GDM1 (cell line): Measurements from ENCODE around the gene GPX6.
"Not testable (repeated sequence)": the region's sequence is repeated elsewhere in the genome, so short reads cannot be mapped to it uniquely, and the experiment has no call there.

Experiments
- DNase-seq: peaks from one replicate; lab custom pipeline; 2025; lab: John Stamatoyannopoulos, UW

Gene GPX6

DNA sequence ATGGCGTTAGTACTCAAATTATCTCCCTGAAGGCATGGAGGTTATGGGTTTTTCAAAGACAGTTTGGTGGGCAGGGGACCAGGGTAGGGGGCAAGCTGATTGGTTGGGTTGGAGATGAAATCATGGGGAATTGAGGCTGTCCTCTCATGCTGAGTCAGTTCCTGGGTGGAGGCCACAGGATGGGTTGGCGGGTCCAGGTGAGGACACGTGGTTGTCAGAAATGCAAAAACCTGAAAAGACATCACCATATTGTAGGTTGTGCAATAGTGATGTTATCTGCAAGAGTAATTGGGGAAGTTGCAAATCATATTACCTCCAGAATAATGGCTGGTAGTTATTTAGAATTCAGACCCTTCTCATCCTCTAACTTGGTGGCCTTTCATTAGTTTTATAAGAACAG lies 30.1 kb downstream of the GPX6 start:
- no peak for DNase-seq

DNA sequence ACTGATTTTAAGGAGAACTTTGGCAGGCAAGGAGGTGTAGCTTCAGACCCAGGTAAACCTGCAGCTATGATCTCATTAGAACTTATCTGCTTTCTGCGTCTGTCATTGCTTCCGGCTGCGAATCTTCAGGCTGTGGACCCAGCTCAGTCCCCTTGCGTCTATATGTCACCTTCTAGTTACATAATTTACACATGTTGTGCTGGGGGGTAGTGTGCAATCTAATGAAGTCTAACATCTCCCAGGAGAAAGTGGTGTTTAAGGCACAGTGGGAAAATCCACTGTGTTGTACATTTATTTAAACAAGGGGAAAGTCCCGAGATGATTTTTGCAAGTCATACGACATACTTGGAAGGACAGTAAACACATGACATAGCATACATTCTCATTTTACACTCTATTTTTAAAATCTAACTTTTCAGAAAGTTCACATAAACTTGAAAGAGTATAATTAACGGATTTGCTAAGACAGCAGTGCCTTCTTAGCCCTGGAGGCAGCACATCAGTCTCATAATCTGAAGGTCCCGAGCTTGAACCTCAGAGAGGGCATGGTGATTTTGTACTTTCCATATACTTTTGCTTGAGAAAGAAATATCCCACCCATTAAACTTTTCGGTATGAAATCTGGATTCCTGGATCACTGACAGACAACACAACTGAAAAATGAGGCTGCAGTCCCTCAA lies 35.2 kb downstream of the GPX6 start:
- no peak for DNase-seq

DNA sequence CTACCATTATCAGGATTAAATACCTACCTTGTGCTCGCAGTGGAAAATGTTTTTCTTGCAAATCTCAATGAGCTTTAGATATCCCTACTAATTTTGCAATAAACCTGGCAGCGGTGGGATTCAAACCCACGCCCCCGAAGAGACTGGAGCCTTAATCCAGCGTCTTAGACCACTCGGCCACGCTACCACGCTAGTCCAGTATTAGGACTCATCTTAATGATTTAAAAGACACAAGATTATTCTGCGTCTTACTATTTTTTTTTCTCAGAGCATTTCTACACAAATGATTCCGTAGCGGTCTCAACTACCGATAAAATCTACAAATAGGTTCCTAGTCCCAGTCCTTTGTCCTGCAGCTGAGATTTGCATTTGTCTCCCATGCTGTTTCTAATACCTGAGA lies 37.1 kb downstream of the GPX6 start:
- no peak for DNase-seq

DNA sequence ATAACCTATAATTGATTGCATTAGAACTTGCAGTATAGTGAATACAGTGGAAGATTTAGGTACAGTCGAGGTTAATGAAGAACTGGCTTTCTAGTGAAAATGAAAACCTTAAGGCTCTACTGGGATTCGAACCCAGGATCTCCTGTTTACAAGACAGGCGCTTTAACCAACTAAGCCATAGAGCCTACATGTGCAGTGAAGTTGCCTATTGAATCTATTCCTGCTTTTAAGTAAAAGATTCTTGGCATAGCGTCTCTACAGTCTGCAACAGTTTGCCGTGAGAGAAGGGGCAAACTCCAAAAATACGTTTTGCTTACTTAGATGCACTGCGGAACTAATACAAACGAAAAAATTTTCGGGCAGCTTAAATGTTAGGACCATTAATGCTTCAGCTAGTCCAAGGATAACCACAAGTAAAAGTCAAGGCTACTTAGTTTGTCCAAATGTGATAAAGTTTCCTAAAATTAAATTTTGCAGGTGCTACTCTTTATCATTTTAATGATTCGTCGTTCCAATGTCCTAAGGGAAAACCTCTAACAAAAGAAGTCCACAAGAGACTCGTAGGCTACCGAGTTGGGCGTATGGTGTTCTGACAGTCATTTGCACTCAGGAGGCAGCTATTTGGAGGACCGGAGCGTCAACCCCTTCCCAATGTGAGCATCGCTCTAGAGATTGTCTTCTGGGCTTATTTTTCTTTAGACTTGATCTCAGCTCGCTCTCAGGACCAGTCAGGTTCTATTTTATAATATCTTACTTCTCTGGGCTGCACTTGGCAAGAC lies 41.0 kb downstream of the GPX6 start:
- DNase-seq: peak; percentile 31

DNA sequence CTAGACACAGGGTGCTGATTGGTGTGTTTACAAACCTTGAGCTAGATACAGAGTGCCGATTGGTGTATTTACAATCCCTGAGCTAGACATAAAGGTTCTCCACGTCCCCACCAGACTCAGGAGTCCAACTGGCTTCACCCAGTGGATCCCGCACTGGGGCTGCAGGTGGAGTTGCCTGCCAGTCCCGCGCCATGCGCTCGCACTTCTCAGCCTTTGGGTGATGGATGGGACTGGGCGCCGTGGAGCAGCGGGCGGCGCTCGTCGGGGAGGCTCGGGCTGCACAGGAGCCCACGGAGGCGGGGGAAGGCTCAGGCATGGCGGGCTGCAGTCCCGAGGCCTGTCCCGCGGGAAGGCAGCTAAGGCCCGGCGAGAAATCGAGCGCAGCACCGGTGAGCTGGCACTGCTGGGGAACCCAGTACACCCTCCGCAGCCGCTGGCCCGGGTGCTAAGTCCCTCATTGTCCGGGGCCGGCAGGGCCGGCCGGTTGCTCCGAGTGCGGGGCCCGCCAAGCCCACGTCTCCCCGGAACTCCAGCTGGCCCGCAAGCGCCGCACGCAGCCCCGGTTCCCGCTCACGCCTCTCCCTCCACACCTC lies 46.3 kb downstream of the GPX6 start:
- not testable (repeated sequence) for DNase-seq

DNA sequence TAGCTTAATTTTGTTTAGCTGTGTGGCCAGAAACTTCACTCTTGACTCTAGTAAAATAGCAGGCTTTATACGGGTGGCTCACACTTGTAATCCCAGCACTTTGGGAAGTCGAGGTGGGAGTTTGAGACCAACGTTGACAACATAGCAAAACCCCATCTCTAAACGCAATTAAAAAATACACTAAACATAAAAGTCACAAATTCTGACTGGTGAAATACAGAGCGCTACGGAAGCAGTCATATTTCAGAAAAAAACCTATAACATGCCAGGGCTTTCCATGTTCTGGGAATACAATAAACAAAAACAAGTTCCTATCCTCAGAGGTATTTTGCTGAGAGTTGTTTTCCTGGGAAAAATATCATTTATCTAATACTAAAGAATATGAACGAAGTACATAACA lies 47.5 kb downstream of the GPX6 start:
- no peak for DNase-seq

DNA sequence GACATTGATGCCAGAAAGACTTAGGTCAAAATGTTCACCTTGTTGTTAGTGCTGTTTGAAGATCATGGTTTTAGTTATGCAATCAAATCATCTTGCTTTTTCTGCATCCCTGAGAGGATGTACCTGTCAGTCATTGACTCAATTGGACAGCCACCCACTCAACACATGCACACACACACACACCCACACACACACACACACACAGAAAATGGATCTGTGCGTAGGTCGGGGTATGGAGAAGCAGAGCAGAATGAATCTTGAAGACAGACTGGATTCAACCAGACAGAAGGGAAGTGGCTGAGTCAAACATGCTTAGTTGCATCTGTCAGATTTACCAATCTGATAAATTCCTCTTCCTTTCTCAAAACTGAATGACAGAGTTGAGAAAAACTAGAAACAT lies 53.2 kb downstream of the GPX6 start:
- no peak for DNase-seq

DNA sequence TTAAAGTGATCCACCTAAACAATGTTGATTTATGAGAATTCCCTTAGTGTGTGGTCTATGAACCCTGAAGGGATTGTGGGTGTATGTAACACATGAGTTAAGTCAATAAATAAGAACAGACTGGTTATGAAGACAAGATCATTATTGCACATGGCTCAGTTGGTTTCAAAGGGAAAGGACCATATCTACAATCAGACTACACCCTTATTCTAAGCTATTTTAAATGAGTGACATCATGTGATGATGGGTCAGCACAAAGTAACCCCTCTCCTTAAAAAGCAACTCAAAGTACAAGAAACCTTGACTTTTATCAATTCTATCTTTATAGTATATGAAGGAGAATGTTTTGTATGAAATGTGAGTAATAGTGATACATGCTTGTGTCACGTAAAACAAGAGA lies 57.0 kb downstream of the GPX6 start:
- DNase-seq: no peak
